ENCODE results near the gene OTC. TPM values are rescaled to one million over a fixed set of nuclear protein-coding genes. Genes with fewer than 3 reads are reported as not detected.

OTC gene
- total RNA-seq, 1 experiment from 2014 or later: not detected

DNA sequence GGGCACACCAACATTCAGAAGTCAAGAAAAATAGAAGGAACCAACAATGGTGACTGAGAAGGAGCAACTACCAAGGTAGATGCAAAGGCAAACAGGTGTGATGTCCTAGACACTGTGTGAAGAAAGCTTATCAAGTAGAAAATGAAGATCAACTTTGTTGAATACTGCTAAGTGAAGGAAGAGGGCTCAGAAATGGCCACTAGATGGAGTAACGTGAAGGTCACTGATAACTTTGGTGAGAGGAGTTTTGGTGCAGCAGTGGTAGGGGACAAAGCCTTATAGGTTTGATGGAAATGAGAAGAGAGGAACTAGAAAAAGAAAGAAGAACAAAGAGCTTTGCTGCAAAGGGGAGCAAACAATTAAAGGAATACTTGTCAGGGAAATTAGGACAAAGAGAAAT, 23.5 kb downstream of the OTC start:
- Histone ChIP-seq H3K36me3 (ENCODE audit: low read depth) (no peaks in the 10 kb centered on the region), H3K4me3 (no peak overlapping the region), H3K4me1 (replicated peaks; ENCODE audit: insufficient read depth) (no peaks in the 10 kb centered on the region), H3K9me3 (ENCODE audit: insufficient read depth, low read depth) (no peaks in the 10 kb centered on the region), H3K27me3 (ENCODE audit: insufficient read depth, low read depth) (no peaks in the 10 kb centered on the region), H3K9me2 (ENCODE audit: insufficient read depth) (no peaks in the 10 kb centered on the region), H3K4me2 (no peak overlapping the region), H3K27ac (no peak overlapping the region), H3F3A (ENCODE audit: insufficient read depth, low read depth) (no peaks in the 10 kb centered on the region), H2AFZ (no peak overlapping the region), H3K79me2 (ENCODE audit: low read depth) (no peaks in the 10 kb centered on the region), H4K20me1 (ENCODE audit: insufficient read depth) (no peaks in the 10 kb centered on the region)
- ChIA-PET POLR2A (ENCODE audit: unreplicated experiment) (no interaction called here), CTCF (no interaction called here)
- BruUV-seq (replicated peaks): no TSS peak
- no peak for DNase-seq
- TF ChIP-seq CTCF (conservative IDR thresholded peaks at IDR 0.05) (no peak), EZH2 (IDR thresholded peaks at IDR 0.05; ENCODE audit: low read depth) (no peak)
- intact Hi-C loops (cut with micrococcal nuclease; ENCODE audit: unreplicated experiment): no loop called here

DNA sequence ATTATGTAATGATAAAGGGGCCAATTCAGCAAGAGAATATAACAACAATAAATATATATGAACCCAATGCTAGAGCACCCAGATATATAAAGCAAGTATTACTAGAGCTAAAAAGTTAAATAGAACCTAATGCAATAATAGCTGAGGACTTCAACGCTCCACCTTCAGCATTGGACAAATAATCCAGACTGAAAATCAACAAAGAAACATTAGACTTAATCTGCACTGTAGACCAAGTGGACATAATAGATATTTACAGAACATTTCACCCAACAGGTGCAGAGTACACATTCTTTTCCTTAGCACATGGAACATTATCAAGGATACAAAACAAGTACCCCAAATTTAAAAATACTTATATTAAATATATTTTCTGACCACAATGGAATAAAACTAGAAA, 24.3 kb downstream of the OTC start:
- Histone ChIP-seq H3K9me2 (ENCODE audit: insufficient read depth) (no peaks in the 10 kb centered on the region), H3K27me3 (ENCODE audit: insufficient read depth, low read depth) (no peaks in the 10 kb centered on the region)

GRCh38 chrX:38379088-38379487, 26.7 kb downstream of the OTC start:
- H2AFZ ChIP-seq: no peak overlapping the region
- no peak overlapping the region for H3K4me2 ChIP-seq
- no peak overlapping the region for H3K27ac ChIP-seq
- H3K4me1 ChIP-seq (replicated peaks; ENCODE audit: insufficient read depth): no peaks in the 10 kb centered on the region
- no peaks in the 10 kb centered on the region for H3K27me3 ChIP-seq (ENCODE audit: insufficient read depth, low read depth)
- POLR2A ChIA-PET (ENCODE audit: unreplicated experiment): no interaction called here
- TF ChIP-seq CTCF (conservative IDR thresholded peaks at IDR 0.05): no peak
- TF ChIP-seq EZH2 (IDR thresholded peaks at IDR 0.05; ENCODE audit: low read depth): no peak
- no peak for DNase-seq
- intact Hi-C loops (cut with micrococcal nuclease; ENCODE audit: unreplicated experiment): no loop called here
- no peaks in the 10 kb centered on the region for H4K20me1 ChIP-seq (ENCODE audit: insufficient read depth)
- H3K36me3 ChIP-seq (ENCODE audit: low read depth): no peaks in the 10 kb centered on the region
- H3K4me3 ChIP-seq: no peak overlapping the region
- H3K79me2 ChIP-seq (ENCODE audit: low read depth): no peaks in the 10 kb centered on the region
- no peaks in the 10 kb centered on the region for H3K9me2 ChIP-seq (ENCODE audit: insufficient read depth)
- CTCF ChIA-PET: no interaction called here
- BruUV-seq (replicated peaks): no TSS peak
- H3K9me3 ChIP-seq (ENCODE audit: insufficient read depth, low read depth): no peaks in the 10 kb centered on the region
- H3F3A ChIP-seq (ENCODE audit: insufficient read depth, low read depth): no peaks in the 10 kb centered on the region

More for the DNA sequence above, 24.3 kb downstream of the OTC start:
- Histone ChIP-seq H3K36me3 (ENCODE audit: low read depth) (no peaks in the 10 kb centered on the region), H3K79me2 (ENCODE audit: low read depth) (no peaks in the 10 kb centered on the region), H4K20me1 (ENCODE audit: insufficient read depth) (no peaks in the 10 kb centered on the region), H3F3A (ENCODE audit: insufficient read depth, low read depth) (no peaks in the 10 kb centered on the region), H3K9me3 (ENCODE audit: insufficient read depth, low read depth) (no peaks in the 10 kb centered on the region), H3K4me1 (replicated peaks; ENCODE audit: insufficient read depth) (no peaks in the 10 kb centered on the region), H3K4me2 (no peak overlapping the region), H3K27ac (no peak overlapping the region), H3K4me3 (no peak overlapping the region), H2AFZ (no peak overlapping the region)
- CTCF ChIA-PET: no interaction called here
- TF ChIP-seq CTCF (conservative IDR thresholded peaks at IDR 0.05) (no peak), EZH2 (IDR thresholded peaks at IDR 0.05; ENCODE audit: low read depth) (no peak)
- POLR2A ChIA-PET (ENCODE audit: unreplicated experiment): no interaction called here
- intact Hi-C loops (cut with micrococcal nuclease; ENCODE audit: unreplicated experiment): no loop called here
- DNase-seq: no peak
- BruUV-seq (replicated peaks): no TSS peak
